ENCODE results near the gene NHLRC4. TPM values are rescaled to one million over a fixed set of nuclear protein-coding genes. Genes with fewer than 3 reads are reported as not detected.
A peak's percentile ranks its signal among the peaks of the same experiment; 100 is the strongest.

NHLRC4 gene
- total and polyA plus RNA-seq, 2 of the 13 experiments (the other 11 are each of a cell fraction or from before 2014, with no cell fraction given): 0.40 to 0.59 TPM

DNA sequence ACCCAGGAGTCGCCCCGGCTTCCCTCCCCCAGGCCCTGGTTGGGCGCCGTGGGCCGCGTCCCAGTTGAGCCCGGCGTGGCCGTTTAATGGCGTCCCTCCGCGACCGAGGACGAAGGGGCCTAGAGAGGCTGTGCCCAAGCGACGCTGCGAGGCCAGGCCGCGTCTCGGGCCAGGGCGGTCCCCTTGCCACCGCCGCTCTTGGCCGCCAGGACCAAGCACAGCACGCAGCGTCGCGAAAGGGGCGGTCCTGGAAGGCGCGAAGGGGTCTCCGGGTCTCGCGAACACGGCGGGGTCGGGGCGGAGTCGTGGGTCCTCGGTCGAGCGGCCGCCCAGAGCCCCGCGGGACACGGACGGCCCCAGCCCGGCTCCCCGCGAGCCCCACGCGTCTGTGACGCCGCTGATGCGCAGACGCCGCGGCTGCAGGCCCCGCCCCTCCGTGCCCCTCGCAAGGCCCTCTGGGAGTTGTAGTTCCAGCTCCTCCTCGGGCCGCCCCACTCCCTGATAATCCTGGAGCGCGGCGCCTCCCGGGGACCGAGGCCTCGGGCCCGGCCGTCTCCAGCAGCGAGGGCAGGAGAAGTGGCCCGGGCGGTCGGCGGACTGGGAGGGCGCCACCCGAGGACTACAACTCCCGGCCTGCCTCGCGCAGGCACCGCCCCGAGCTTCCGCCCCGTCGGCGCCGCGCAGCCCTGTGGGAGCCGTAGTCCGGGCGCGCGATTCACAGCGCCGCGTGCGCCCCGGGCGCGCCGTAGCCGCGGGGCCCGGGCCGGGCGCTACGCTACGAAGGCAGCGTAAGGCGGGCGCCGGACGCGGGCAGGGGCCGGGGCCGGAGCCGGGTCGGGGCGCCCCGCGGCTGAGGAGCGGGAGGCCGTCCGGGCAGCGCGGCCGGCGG is 39.5 kb upstream of the NHLRC4 start, which contains the start of gene CAPN15 (continued):
- TF ChIP-seq, protein P1, sequence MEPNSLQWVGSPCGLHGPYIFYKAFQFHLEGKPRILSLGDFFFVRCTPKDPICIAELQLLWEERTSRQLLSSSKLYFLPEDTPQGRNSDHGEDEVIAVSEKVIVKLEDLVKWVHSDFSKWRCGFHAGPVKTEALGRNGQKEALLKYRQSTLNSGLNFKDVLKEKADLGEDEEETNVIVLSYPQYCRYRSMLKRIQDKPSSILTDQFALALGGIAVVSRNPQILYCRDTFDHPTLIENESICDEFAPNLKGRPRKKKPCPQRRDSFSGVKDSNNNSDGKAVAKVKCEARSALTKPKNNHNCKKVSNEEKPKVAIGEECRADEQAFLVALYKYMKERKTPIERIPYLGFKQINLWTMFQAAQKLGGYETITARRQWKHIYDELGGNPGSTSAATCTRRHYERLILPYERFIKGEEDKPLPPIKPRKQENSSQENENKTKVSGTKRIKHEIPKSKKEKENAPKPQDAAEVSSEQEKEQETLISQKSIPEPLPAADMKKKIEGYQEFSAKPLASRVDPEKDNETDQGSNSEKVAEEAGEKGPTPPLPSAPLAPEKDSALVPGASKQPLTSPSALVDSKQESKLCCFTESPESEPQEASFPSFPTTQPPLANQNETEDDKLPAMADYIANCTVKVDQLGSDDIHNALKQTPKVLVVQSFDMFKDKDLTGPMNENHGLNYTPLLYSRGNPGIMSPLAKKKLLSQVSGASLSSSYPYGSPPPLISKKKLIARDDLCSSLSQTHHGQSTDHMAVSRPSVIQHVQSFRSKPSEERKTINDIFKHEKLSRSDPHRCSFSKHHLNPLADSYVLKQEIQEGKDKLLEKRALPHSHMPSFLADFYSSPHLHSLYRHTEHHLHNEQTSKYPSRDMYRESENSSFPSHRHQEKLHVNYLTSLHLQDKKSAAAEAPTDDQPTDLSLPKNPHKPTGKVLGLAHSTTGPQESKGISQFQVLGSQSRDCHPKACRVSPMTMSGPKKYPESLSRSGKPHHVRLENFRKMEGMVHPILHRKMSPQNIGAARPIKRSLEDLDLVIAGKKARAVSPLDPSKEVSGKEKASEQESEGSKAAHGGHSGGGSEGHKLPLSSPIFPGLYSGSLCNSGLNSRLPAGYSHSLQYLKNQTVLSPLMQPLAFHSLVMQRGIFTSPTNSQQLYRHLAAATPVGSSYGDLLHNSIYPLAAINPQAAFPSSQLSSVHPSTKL (CRISPR knock-in tag; IDR thresholded peaks at IDR 0.05): no peak
- TF ChIP-seq PRPF4 (IDR thresholded peaks at IDR 0.05; ENCODE audit: low read depth, low read length, poor library complexity, severe bottlenecking): no peak
- no peak for TF ChIP-seq CBX5 (CRISPR knock-in tag; IDR thresholded peaks at IDR 0.05; ENCODE audit: borderline replicate concordance)
- no peak for TF ChIP-seq MAF1 (CRISPR knock-in tag; IDR thresholded peaks at IDR 0.05; ENCODE audit: borderline replicate concordance)
- TF ChIP-seq TMF1 (CRISPR knock-in tag; IDR thresholded peaks at IDR 0.05; ENCODE audit: low read depth): peak; percentile 82; the same call in 1 of the 2 replicates
- TF ChIP-seq, protein P2, sequence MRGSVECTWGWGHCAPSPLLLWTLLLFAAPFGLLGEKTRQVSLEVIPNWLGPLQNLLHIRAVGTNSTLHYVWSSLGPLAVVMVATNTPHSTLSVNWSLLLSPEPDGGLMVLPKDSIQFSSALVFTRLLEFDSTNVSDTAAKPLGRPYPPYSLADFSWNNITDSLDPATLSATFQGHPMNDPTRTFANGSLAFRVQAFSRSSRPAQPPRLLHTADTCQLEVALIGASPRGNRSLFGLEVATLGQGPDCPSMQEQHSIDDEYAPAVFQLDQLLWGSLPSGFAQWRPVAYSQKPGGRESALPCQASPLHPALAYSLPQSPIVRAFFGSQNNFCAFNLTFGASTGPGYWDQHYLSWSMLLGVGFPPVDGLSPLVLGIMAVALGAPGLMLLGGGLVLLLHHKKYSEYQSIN (CRISPR knock-in tag; IDR thresholded peaks at IDR 0.05; ENCODE audit: borderline replicate concordance): no peak
- TF ChIP-seq, protein P3, sequence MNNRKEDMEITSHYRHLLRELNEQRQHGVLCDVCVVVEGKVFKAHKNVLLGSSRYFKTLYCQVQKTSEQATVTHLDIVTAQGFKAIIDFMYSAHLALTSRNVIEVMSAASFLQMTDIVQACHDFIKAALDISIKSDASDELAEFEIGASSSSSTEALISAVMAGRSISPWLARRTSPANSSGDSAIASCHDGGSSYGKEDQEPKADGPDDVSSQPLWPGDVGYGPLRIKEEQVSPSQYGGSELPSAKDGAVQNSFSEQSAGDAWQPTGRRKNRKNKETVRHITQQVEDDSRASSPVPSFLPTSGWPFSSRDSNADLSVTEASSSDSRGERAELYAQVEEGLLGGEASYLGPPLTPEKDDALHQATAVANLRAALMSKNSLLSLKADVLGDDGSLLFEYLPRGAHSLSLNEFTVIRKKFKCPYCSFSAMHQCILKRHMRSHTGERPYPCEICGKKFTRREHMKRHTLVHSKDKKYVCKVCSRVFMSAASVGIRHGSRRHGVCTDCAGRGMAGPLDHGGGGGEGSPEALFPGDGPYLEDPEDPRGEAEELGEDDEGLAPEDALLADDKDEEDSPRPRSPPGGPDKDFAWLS (CRISPR knock-in tag; IDR thresholded peaks at IDR 0.05; ENCODE audit: borderline replicate concordance): no peak
- TF ChIP-seq NCOR1 (IDR thresholded peaks at IDR 0.05; ENCODE audit: borderline replicate concordance, low read length): no peak
- no peak for TF ChIP-seq ZNF10 (CRISPR knock-in tag; IDR thresholded peaks at IDR 0.05; ENCODE audit: borderline replicate concordance, low read depth)
- TF ChIP-seq HES4 (CRISPR knock-in tag; IDR thresholded peaks at IDR 0.05; ENCODE audit: borderline replicate concordance): peak; percentile 83
- peak; percentile 99 for TF ChIP-seq NAIF1 (CRISPR knock-in tag; IDR thresholded peaks at IDR 0.05; ENCODE audit: borderline replicate concordance)
- TF ChIP-seq HDAC2 (CRISPR knock-in tag; IDR thresholded peaks at IDR 0.05): 0 out of 2 replicates have a peak, but pooled peaks have one; percentile 16
- TF ChIP-seq ZFP37 (CRISPR knock-in tag; IDR thresholded peaks at IDR 0.05; ENCODE audit: borderline replicate concordance): no peak; the same call in 1 of the 2 replicates
- peak; percentile 19; the same call in 1 of the 2 replicates for TF ChIP-seq SP5 (CRISPR knock-in tag; IDR thresholded peaks at IDR 0.05; ENCODE audit: borderline replicate concordance, low read depth)
- TF ChIP-seq, protein P4, sequence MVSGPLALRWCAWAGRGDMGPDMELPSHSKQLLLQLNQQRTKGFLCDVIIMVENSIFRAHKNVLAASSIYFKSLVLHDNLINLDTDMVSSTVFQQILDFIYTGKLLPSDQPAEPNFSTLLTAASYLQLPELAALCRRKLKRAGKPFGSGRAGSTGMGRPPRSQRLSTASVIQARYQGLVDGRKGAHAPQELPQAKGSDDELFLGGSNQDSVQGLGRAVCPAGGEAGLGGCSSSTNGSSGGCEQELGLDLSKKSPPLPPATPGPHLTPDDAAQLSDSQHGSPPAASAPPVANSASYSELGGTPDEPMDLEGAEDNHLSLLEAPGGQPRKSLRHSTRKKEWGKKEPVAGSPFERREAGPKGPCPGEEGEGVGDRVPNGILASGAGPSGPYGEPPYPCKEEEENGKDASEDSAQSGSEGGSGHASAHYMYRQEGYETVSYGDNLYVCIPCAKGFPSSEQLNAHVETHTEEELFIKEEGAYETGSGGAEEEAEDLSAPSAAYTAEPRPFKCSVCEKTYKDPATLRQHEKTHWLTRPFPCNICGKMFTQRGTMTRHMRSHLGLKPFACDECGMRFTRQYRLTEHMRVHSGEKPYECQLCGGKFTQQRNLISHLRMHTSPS (CRISPR knock-in tag; IDR thresholded peaks at IDR 0.05; ENCODE audit: low read depth): no peak
- TF ChIP-seq MED8 (CRISPR knock-in tag; IDR thresholded peaks at IDR 0.05; ENCODE audit: insufficient replicate concordance): peak; percentile 46
- TF ChIP-seq SMC3 (IDR thresholded peaks at IDR 0.05; ENCODE audit: low read length): no peak; the same call in 1 of the 2 replicates
- no peak for TF ChIP-seq PAWR (CRISPR knock-in tag; IDR thresholded peaks at IDR 0.05; ENCODE audit: borderline replicate concordance)
